GM23338 (cell line): ENCODE measurements around the gene TRIOBP. TPM values are rescaled to one million over a fixed set of nuclear protein-coding genes. Genes with fewer than 3 reads are reported as not detected.

Experiments
- ATAC-seq: fragments of 200-7000 bp; cut with Tn5 transposase; 3 replicates; pipeline ENCODE4 v1.9.1; 2020
- DNase-seq: peaks from one replicate; pipeline ENCODE4 v3.0.0-alpha.2; 2015; ENCODE audit warnings: low spot score
- H2AFZ ChIP-seq: fragments of 200-600 bp; sonication (generic); 2 replicates; pipeline ENCODE4 v1.8.0; 2016; ENCODE audit warnings: antibody characterized with exemption, mild to moderate bottlenecking, moderate library complexity
- H3F3A ChIP-seq: fragments of 200-600 bp; sonication (generic); replicated peaks from 2 replicates; pipeline ENCODE4 v1.8.0; 2017; ENCODE audit warnings: antibody characterized with exemption, mixed run types, low read depth
- H3K27ac ChIP-seq: fragments of 200-600 bp; sonication (generic); 2 replicates; pipeline ENCODE4 v1.6.1; 2016; ENCODE audit warnings: low read depth
- H3K27me3 ChIP-seq: fragments of 200-600 bp; sonication (generic); 2 replicates; pipeline ENCODE4 v1.8.0; 2016; ENCODE audit warnings: mild to moderate bottlenecking, mixed run types, moderate library complexity; ENCODE audit not compliant: insufficient read depth
- H3K36me3 ChIP-seq: fragments of 200-600 bp; sonication (generic); 2 replicates; pipeline ENCODE4 v1.8.0; 2016; ENCODE audit warnings: mild to moderate bottlenecking; ENCODE audit not compliant: insufficient read depth
- H3K4me1 ChIP-seq: fragments of 200-600 bp; sonication (generic); 2 replicates; pipeline ENCODE4 v1.8.0; 2016; ENCODE audit warnings: mild to moderate bottlenecking, moderate library complexity; ENCODE audit not compliant: insufficient read depth
- H3K4me2 ChIP-seq: fragments of 200-600 bp; sonication (generic); 2 replicates; pipeline ENCODE4 v1.7.1; 2017; ENCODE audit warnings: mixed run types
- H3K4me3 ChIP-seq: fragments of 200-600 bp; sonication (generic); 2 replicates; pipeline ENCODE4 v1.6.1; 2016; ENCODE audit warnings: mixed run types
- H3K79me2 ChIP-seq: fragments of 200-600 bp; sonication (generic); replicated peaks from 2 replicates; pipeline ENCODE4 v1.8.0; 2017; ENCODE audit warnings: mild to moderate bottlenecking; ENCODE audit not compliant: insufficient read depth
- H3K9me2 ChIP-seq: fragments of 200-600 bp; sonication (generic); 2 replicates; pipeline ENCODE4 v1.8.0; 2017; ENCODE audit not compliant: insufficient read depth
- H4K20me1 ChIP-seq: fragments of 200-600 bp; sonication (generic); replicated peaks from 2 replicates; pipeline ENCODE4 v1.8.0; 2017; ENCODE audit warnings: mild to moderate bottlenecking; ENCODE audit not compliant: insufficient read depth
- H3K27ac Mint-ChIP-seq: 2 replicates; pipeline ENCODE4 v1.8.0; 2020; ENCODE audit warnings: inconsistent platforms, mild to moderate bottlenecking, moderate library complexity, mixed read lengths
- H3K27me3 Mint-ChIP-seq: 3 replicates; pipeline ENCODE4 v1.8.0; 2022; ENCODE audit warnings: low read depth, mild to moderate bottlenecking, moderate library complexity, mixed read lengths, inconsistent platforms; ENCODE audit not compliant: insufficient read depth, poor library complexity
- H3K36me3 Mint-ChIP-seq: 3 replicates; pipeline ENCODE4 v1.8.0; 2021; ENCODE audit warnings: low read depth, mild to moderate bottlenecking, inconsistent platforms, moderate library complexity, mixed read lengths
- H3K4me1 Mint-ChIP-seq: 3 replicates; pipeline ENCODE4 v1.8.0; 2020; ENCODE audit warnings: mild to moderate bottlenecking, inconsistent platforms, mixed read lengths
- H3K4me3 Mint-ChIP-seq: 3 replicates; pipeline ENCODE4 v1.8.0; 2021; ENCODE audit warnings: moderate library complexity, mild to moderate bottlenecking, inconsistent platforms, mixed read lengths
- H3K9me3 Mint-ChIP-seq: 3 replicates; pipeline ENCODE4 v1.8.0; 2020; ENCODE audit warnings: moderate library complexity, mild to moderate bottlenecking, inconsistent platforms, mixed read lengths
- CREB1 ChIP-seq: fragments of 250-450 bp; sonication (Bioruptor Pico); IDR thresholded peaks from 2 replicates; pipeline ENCODE4 v1.5.0; 2020; ENCODE audit warnings: low read depth, mild to moderate bottlenecking, moderate library complexity
- EZH2 ChIP-seq: fragments of 200-600 bp; sonication (generic); IDR thresholded peaks from one replicate; pipeline ENCODE4 v1.8.0; 2017; ENCODE audit warnings: antibody characterized with exemption, mild to moderate bottlenecking, low read depth; ENCODE audit not compliant: unreplicated experiment
- EZH2phosphoT487 ChIP-seq: fragments of 200-600 bp; sonication (generic); IDR thresholded peaks from one replicate; pipeline ENCODE4 v1.8.1; 2018; ENCODE audit warnings: antibody characterized with exemption; ENCODE audit not compliant: unreplicated experiment
- JUNB ChIP-seq: IDR thresholded peaks from one replicate; pipeline ENCODE4 v1.6.1; 2016; ENCODE audit warnings: antibody characterized with exemption; ENCODE audit not compliant: unreplicated experiment
- NANOG ChIP-seq: IDR thresholded peaks from 2 replicates; pipeline ENCODE4 v1.6.1; 2016; ENCODE audit warnings: antibody characterized with exemption, borderline replicate concordance
- POLR2AphosphoS5 ChIP-seq: IDR thresholded peaks from 2 replicates; pipeline ENCODE4 v1.6.1; 2016; ENCODE audit warnings: antibody characterized with exemption, low read depth
- STAT1 ChIP-seq: IDR thresholded peaks from one replicate; pipeline ENCODE4 v1.6.1; 2016; ENCODE audit warnings: antibody characterized with exemption; ENCODE audit not compliant: unreplicated experiment
- ZNF114 ChIP-seq: fragments of 250-450 bp; sonication (Bioruptor Pico); IDR thresholded peaks from 2 replicates; pipeline ENCODE4 v1.5.0; 2020; ENCODE audit warnings: mild to moderate bottlenecking, moderate library complexity
- ZNF331 ChIP-seq: fragments of 250-450 bp; sonication (Bioruptor Pico); IDR thresholded peaks from 2 replicates; pipeline ENCODE4 v1.5.0; 2020; ENCODE audit warnings: low read depth, mild to moderate bottlenecking, moderate library complexity
- polyA plus RNA-seq: library from polyadenylated mRNA; unstranded; fragments of >200 nt; fragmentation: Nextera tagmentation; extraction: Ambion mirVana; gene quantifications from 2 replicates; pipeline ENCODE4 v1.2.1, GENCODE V29; 2016
- total RNA-seq: library from RNA; depleted of rRNA; stranded (reverse); fragments of >200 nt; shearing (Covaris generic); gene quantifications from 2 replicates; pipeline ENCODE4 v1.2.3, GENCODE V29; 2014
- TF ChIP-seq, protein P1 (sequence below): IDR thresholded peaks from 2 replicates; pipeline ENCODE4 v1.6.1; 2016; ENCODE audit warnings: antibody characterized with exemption
- TF ChIP-seq, protein P2 (sequence below), 2 experiments: fragments of 200-600 bp in 1 of 2; sonication (generic) in 1 of 2; conservative IDR thresholded peaks; 2 replicates each; pipeline versions ENCODE4 v1.5.1 to v1.6.1; 2016 to 2017; ENCODE audit warnings: antibody characterized with exemption in 2 of 2, low read depth in 2 of 2, mild to moderate bottlenecking in 2 of 2, moderate library complexity in 1 of 2

Gene TRIOBP
- total and polyA plus RNA-seq, 2 experiments from 2014 or later, result 21.4 to 48.4 TPM

DNA sequence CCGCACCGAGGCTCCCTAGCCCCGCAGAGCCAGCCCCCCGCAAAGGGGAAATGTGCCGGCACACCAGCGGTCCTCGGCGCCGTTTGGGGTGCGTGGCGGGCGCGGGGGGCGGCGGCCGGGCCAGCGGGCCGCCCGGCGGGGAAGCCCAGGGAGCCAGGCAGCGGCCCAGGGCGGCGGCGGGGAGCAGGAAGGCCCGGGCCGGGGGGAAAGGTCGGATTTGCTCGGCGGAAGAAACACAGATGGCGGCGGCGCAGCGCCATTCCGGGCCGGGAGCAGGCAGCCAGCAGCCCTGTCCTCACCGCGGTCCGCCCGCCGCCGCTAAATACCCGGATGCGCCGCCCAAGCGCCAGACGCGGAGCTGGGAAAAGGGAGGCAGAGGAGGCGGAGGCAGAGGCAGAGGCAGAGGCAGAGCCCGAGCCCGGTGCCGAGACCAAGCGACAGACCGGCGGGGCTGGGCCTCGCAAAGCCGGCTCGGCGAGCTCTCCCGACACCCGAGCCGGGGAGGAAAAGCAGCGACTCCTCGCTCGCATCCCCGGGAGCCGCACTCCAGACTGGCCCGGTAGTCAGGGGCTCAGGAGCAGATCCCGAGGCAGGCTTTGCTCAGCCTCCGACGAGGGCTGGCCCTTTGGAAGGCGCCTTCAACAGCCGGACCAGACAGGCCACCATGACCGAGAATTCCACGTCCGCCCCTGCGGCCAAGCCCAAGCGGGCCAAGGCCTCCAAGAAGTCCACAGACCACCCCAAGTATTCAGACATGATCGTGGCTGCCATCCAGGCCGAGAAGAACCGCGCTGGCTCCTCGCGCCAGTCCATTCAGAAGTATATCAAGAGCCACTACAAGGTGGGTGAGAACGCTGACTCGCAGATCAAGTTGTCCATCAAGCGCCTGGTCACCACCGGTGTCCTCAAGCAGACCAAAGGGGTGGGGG, 108.3 kb downstream of the TRIOBP start:
- Histone ChIP-seq H4K20me1 (no peaks in the 10 kb centered on the region; the same call in 1 of the 2 replicates), H3K27me3 (peaks cover 73% of the 10 kb centered on the region), H3K79me2 (0 out of 2 replicates have a peak, but pooled peaks cover 6% of the 10 kb centered on the region), H3F3A (peaks cover 20% of the 10 kb centered on the region), H3K4me1 (peaks cover 25% of the 10 kb centered on the region), H3K27ac (no peak overlapping the region), H3K4me2 (peak overlapping the region; percentile 100), H3K4me3 (peak overlapping the region; percentile 86), H3K9me2 (no peaks in the 10 kb centered on the region), H3K36me3 (no peaks in the 10 kb centered on the region), H2AFZ (0 out of 2 replicates have a peak overlapping the region, but pooled peaks have one; percentile 56)
- H3K4me3 Mint-ChIP-seq, result peak overlapping the region; percentile 89
- H3K36me3 Mint-ChIP-seq, result no peaks in the 10 kb centered on the region
- no peak overlapping the region for H3K27ac Mint-ChIP-seq
- DNase-seq, result peak; percentile 84
- peak; percentile 1 for ATAC-seq
- peaks cover 61% of the 10 kb centered on the region for H3K27me3 Mint-ChIP-seq
- no peaks in the 10 kb centered on the region; the same call in 2 of the 3 replicates for H3K9me3 Mint-ChIP-seq
- TF ChIP-seq EZH2 (peak; percentile 46), JUNB (no peak), POLR2AphosphoS5 (peak; percentile 90)
- TF ChIP-seq, protein P1, sequence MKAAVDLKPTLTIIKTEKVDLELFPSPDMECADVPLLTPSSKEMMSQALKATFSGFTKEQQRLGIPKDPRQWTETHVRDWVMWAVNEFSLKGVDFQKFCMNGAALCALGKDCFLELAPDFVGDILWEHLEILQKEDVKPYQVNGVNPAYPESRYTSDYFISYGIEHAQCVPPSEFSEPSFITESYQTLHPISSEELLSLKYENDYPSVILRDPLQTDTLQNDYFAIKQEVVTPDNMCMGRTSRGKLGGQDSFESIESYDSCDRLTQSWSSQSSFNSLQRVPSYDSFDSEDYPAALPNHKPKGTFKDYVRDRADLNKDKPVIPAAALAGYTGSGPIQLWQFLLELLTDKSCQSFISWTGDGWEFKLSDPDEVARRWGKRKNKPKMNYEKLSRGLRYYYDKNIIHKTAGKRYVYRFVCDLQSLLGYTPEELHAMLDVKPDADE, result 0 out of 2 replicates have a peak, but pooled peaks have one; percentile 27
- peaks cover 28% of the 10 kb centered on the region for H3K4me1 Mint-ChIP-seq

DNA sequence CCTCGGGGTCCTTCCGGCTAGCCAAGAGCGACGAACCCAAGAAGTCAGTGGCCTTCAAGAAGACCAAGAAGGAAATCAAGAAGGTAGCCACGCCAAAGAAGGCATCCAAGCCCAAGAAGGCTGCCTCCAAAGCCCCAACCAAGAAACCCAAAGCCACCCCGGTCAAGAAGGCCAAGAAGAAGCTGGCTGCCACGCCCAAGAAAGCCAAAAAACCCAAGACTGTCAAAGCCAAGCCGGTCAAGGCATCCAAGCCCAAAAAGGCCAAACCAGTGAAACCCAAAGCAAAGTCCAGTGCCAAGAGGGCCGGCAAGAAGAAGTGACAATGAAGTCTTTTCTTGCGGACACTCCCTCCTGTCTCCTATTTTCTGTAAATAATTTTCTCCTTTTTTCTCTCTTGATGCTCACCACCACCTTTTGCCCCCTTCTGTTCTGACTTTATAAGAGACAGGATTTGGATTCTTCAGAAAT, 109.0 kb downstream of the TRIOBP start:
- no peak for ATAC-seq
- Histone ChIP-seq H4K20me1 (no peaks in the 10 kb centered on the region; the same call in 1 of the 2 replicates), H3K4me1 (peaks cover 25% of the 10 kb centered on the region), H2AFZ (no peak overlapping the region), H3K79me2 (0 out of 2 replicates have a peak, but pooled peaks cover 6% of the 10 kb centered on the region), H3K36me3 (no peaks in the 10 kb centered on the region), H3K4me2 (peak overlapping the region; percentile 100), H3K9me2 (no peaks in the 10 kb centered on the region), H3K27me3 (peaks cover 70% of the 10 kb centered on the region), H3K4me3 (peak overlapping the region; percentile 86), H3F3A (peaks cover 20% of the 10 kb centered on the region), H3K27ac (no peak overlapping the region)
- DNase-seq, result no peak
- peaks cover 28% of the 10 kb centered on the region for H3K4me1 Mint-ChIP-seq
- no peaks in the 10 kb centered on the region for H3K36me3 Mint-ChIP-seq
- peaks cover 60% of the 10 kb centered on the region for H3K27me3 Mint-ChIP-seq
- no peaks in the 10 kb centered on the region; the same call in 2 of the 3 replicates for H3K9me3 Mint-ChIP-seq
- no peak overlapping the region for H3K27ac Mint-ChIP-seq
- peak overlapping the region; percentile 89 for H3K4me3 Mint-ChIP-seq
- TF ChIP-seq ZNF331 (no peak), NANOG (no peak), EZH2 (no peak), POLR2AphosphoS5 (no peak), STAT1 (no peak), JUNB (no peak), ZNF114 (CRISPR knock-in tag) (no peak), EZH2phosphoT487 (no peak), CREB1 (CRISPR knock-in tag) (no peak)
- TF ChIP-seq, protein P1, result no peak
- TF ChIP-seq, protein P2, sequence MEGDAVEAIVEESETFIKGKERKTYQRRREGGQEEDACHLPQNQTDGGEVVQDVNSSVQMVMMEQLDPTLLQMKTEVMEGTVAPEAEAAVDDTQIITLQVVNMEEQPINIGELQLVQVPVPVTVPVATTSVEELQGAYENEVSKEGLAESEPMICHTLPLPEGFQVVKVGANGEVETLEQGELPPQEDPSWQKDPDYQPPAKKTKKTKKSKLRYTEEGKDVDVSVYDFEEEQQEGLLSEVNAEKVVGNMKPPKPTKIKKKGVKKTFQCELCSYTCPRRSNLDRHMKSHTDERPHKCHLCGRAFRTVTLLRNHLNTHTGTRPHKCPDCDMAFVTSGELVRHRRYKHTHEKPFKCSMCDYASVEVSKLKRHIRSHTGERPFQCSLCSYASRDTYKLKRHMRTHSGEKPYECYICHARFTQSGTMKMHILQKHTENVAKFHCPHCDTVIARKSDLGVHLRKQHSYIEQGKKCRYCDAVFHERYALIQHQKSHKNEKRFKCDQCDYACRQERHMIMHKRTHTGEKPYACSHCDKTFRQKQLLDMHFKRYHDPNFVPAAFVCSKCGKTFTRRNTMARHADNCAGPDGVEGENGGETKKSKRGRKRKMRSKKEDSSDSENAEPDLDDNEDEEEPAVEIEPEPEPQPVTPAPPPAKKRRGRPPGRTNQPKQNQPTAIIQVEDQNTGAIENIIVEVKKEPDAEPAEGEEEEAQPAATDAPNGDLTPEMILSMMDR (conservative IDR thresholded peaks at IDR 0.05; ENCODE audit: low read depth in 2 of 2), result no peak
